ENCODE measurements around the gene IPMK.
"Not testable (repeated sequence)": the region's sequence is repeated elsewhere in the genome, so short reads cannot be mapped to it uniquely, and the experiment has no call there.

Gene IPMK

GRCh38 chr10:58266826-58267712 lies 625 bp downstream of the IPMK start:
- peak; percentile 86 to 97 (median 92) for DNase-seq

GRCh38 chr10:58266003-58266825 lies 1.5 kb downstream of the IPMK start:
- peak; percentile 72 to 93 (median 82) for DNase-seq

- peak in 2 of 4 experiments; percentile 7 to 12 for DNase-seq
These were observed 2.4 kb downstream of the IPMK start for GRCh38 chr10:58265249-58265648.

- DNase-seq, result peak; percentile 28 to 60 (median 44)
These were observed 2.9 kb downstream of the IPMK start for GRCh38 chr10:58264780-58265179.

- peak in 1 of 4 experiments; percentile 4 for DNase-seq
These were observed 4.9 kb downstream of the IPMK start for GRCh38 chr10:58262766-58263165.

GRCh38 chr10:58260334-58260733 lies 7.4 kb downstream of the IPMK start:
- DNase-seq, result no peak

- peak in 1 of 4 experiments; percentile 8 for DNase-seq
These were observed 8.6 kb downstream of the IPMK start for GRCh38 chr10:58258977-58259692.

- DNase-seq, result not testable (repeated sequence)
These were observed 11.5 kb downstream of the IPMK start for GRCh38 chr10:58256013-58256780.

GRCh38 chr10:58254644-58255043 lies 13.1 kb downstream of the IPMK start:
- DNase-seq, result peak in 1 of 4 experiments; percentile 10

GRCh38 chr10:58253184-58253583 lies 14.5 kb downstream of the IPMK start:
- no peak for DNase-seq

- DNase-seq, result not testable (repeated sequence)
These were observed 23.0 kb downstream of the IPMK start for GRCh38 chr10:58244666-58245065.

- DNase-seq, result not testable (repeated sequence)
These were observed 23.5 kb downstream of the IPMK start for GRCh38 chr10:58244242-58244641.

- not testable (repeated sequence) for DNase-seq
These were observed 23.9 kb downstream of the IPMK start for GRCh38 chr10:58243801-58244200.

GRCh38 chr10:58243269-58243668 lies 24.4 kb downstream of the IPMK start:
- DNase-seq, result no peak

- DNase-seq, result no peak
These were observed 26.3 kb downstream of the IPMK start for GRCh38 chr10:58241346-58241745.

GRCh38 chr10:58240531-58240930 lies 27.2 kb downstream of the IPMK start:
- DNase-seq, result no peak

- DNase-seq, result no peak
These were observed 28.0 kb downstream of the IPMK start for GRCh38 chr10:58239561-58240169.

GRCh38 chr10:58237014-58237834 lies 30.5 kb downstream of the IPMK start:
- DNase-seq, result no peak

GRCh38 chr10:58229856-58230255 lies 37.8 kb downstream of the IPMK start:
- DNase-seq, result not testable (repeated sequence)

GRCh38 chr10:58225654-58226053 lies 42.0 kb downstream of the IPMK start:
- no peak for DNase-seq

Data from suppressor macrophage (primary cell).